ENCODE data around the gene JAKMIP1. TPM values are rescaled to one million over a fixed set of nuclear protein-coding genes. Genes with fewer than 3 reads are reported as not detected.
A peak's percentile ranks its signal among the peaks of the same experiment; 100 is the strongest.

The JAKMIP1 gene
- total and polyA plus RNA-seq, 2 of the 13 experiments (the other 11 are each of a cell fraction or from before 2014, with no cell fraction given) = not detected

GRCh38 chr4:6032249-6033244 is 167.8 kb downstream of the JAKMIP1 start:
- no TSS peak for BruUV-seq (replicated peaks)
- DNase-seq (ENCODE audit: low spot score) (no peak), FAIRE-seq (no peak), ATAC-seq (peak; percentile 43; the same call in 2 of the 3 replicates)
- H4K20me1 ChIP-seq (ENCODE audit: insufficient read depth, low read length) = no peaks in the 10 kb centered on the region
- CTCF ChIA-PET (ENCODE audit: low intra/inter-chr PET ratio, low total read pairs) = no interaction called here
- in situ Hi-C loops (cut with HindIII; ENCODE audit: extremely low pct_ligation_motif_present, low pct_unique_long_range_greater_than_20kb) (no loop called here), intact Hi-C loops (cut with micrococcal nuclease; ENCODE audit: unreplicated experiment) (no loop called here)
- H3K4me2 ChIP-seq (ENCODE audit: low read depth, low read length) = no peak overlapping the region
- no peak overlapping the region for H3K27ac ChIP-seq (ENCODE audit: extremely low read length, insufficient read depth, low read length)
- no peak overlapping the region for H3K9ac ChIP-seq (ENCODE audit: insufficient read depth, low read depth, low read length)
- H3K79me2 ChIP-seq (ENCODE audit: insufficient read depth, low read length) = no peaks in the 10 kb centered on the region
- POLR2A ChIA-PET = no interaction called here
- peaks cover 3 to 33% of the 10 kb centered on the region in 2 experiments for H3K27me3 ChIP-seq (ENCODE audit: control insufficient read depth in 1 of 2, insufficient read depth in 2 of 2, low read length in 2 of 2)
- WGBS (ENCODE audit: low lambda C conversion rate) = 7% methylated on average over 11 of the region's 11 CpGs
- H3K36me3 ChIP-seq (replicated peaks in 1 of 2; ENCODE audit: control insufficient read depth in 1 of 2, insufficient read depth in 2 of 2, low read length in 2 of 2) = no peaks in the 10 kb centered on the region
- no peak overlapping the region for H3K4me3 ChIP-seq (replicated peaks in 1 of 3; ENCODE audit: insufficient read depth in 1 of 3, low read depth in 2 of 3, low read length in 3 of 3)
- TF ChIP-seq ZNF768 (CRISPR knock-in tag; IDR thresholded peaks at IDR 0.05) (peak; percentile 80; the same call in 1 of the 2 replicates), FOSL2 (CRISPR knock-in tag; IDR thresholded peaks at IDR 0.05) (no peak)
- no peaks in the 10 kb centered on the region for H3K9me3 ChIP-seq (ENCODE audit: low read length)
- no peak overlapping the region for H2AFZ ChIP-seq (ENCODE audit: low read length)
- no peaks in the 10 kb centered on the region for H3K4me1 ChIP-seq (ENCODE audit: insufficient read depth, low read length)

GRCh38 chr4:6031846-6032245 is 168.5 kb downstream of the JAKMIP1 start:
- Histone ChIP-seq H3K27me3 (ENCODE audit: control insufficient read depth in 1 of 2, insufficient read depth in 2 of 2, low read length in 2 of 2) (peaks cover 4 to 39% of the 10 kb centered on the region in 2 experiments), H2AFZ (ENCODE audit: low read length) (no peak overlapping the region), H3K79me2 (ENCODE audit: insufficient read depth, low read length) (no peaks in the 10 kb centered on the region), H3K9me3 (ENCODE audit: low read length) (no peaks in the 10 kb centered on the region), H3K36me3 (replicated peaks in 1 of 2; ENCODE audit: control insufficient read depth in 1 of 2, insufficient read depth in 2 of 2, low read length in 2 of 2) (no peaks in the 10 kb centered on the region), H3K27ac (ENCODE audit: extremely low read length, insufficient read depth, low read length) (no peak overlapping the region), H4K20me1 (ENCODE audit: insufficient read depth, low read length) (no peaks in the 10 kb centered on the region), H3K9ac (ENCODE audit: insufficient read depth, low read depth, low read length) (no peak overlapping the region), H3K4me2 (ENCODE audit: low read depth, low read length) (no peak overlapping the region), H3K4me3 (replicated peaks in 1 of 3; ENCODE audit: insufficient read depth in 1 of 3, low read depth in 2 of 3, low read length in 3 of 3) (no peak overlapping the region), H3K4me1 (ENCODE audit: insufficient read depth, low read length) (no peaks in the 10 kb centered on the region)
- intact Hi-C loops (cut with micrococcal nuclease; ENCODE audit: unreplicated experiment) = no loop called here
- no TSS peak for BruUV-seq (replicated peaks)
- WGBS (ENCODE audit: low lambda C conversion rate) = 0% methylated on average over 3 of the region's 5 CpGs
- FAIRE-seq (no peak), ATAC-seq (no peak), DNase-seq (ENCODE audit: low spot score) (no peak)
- in situ Hi-C loops (cut with HindIII; ENCODE audit: extremely low pct_ligation_motif_present, low pct_unique_long_range_greater_than_20kb) = no loop called here
- ChIA-PET POLR2A (no interaction called here), CTCF (ENCODE audit: low intra/inter-chr PET ratio, low total read pairs) (no interaction called here)
- TF ChIP-seq SOX5 (CRISPR knock-in tag; IDR thresholded peaks at IDR 0.05; ENCODE audit: borderline replicate concordance) = no peak
- no peak for TF ChIP-seq HNRNPH1 (optimal IDR thresholded peaks at IDR 0.05; ENCODE audit: low read depth, low read length)
- TF ChIP-seq SALL1 (CRISPR knock-in tag; IDR thresholded peaks at IDR 0.05) = no peak
- no peak for TF ChIP-seq ZNF800 (CRISPR knock-in tag; IDR thresholded peaks at IDR 0.05)
- no peak for TF ChIP-seq ZNF354B (CRISPR knock-in tag; IDR thresholded peaks at IDR 0.05)
- TF ChIP-seq ZSCAN12 (CRISPR knock-in tag; IDR thresholded peaks at IDR 0.05) = no peak
- no peak for TF ChIP-seq BHLHE40 (IDR thresholded peaks at IDR 0.05; ENCODE audit: low read length)
- no peak for TF ChIP-seq IKZF4 (CRISPR knock-in tag; IDR thresholded peaks at IDR 0.05; ENCODE audit: borderline replicate concordance, low read depth, not compliant biosample characterization)
- no peak for TF ChIP-seq ZNF296 (CRISPR knock-in tag; conservative IDR thresholded peaks at IDR 0.05)
- no peak for TF ChIP-seq ZNF577 (CRISPR knock-in tag; IDR thresholded peaks at IDR 0.05; ENCODE audit: borderline replicate concordance, low read depth)
- TF ChIP-seq EHMT2 (IDR thresholded peaks at IDR 0.05; ENCODE audit: borderline replicate concordance, low read depth, low read length) = no peak
